GM21367 (cell line): Measurements from ENCODE around the gene TTBK1.

Source experiments
- ATAC-seq: cut with Tn5 transposase; IDR thresholded peaks from one replicate; pipeline ENCODE4 v1.9.1; 2021; ENCODE audit not compliant: unreplicated experiment

Gene TTBK1

DNA sequence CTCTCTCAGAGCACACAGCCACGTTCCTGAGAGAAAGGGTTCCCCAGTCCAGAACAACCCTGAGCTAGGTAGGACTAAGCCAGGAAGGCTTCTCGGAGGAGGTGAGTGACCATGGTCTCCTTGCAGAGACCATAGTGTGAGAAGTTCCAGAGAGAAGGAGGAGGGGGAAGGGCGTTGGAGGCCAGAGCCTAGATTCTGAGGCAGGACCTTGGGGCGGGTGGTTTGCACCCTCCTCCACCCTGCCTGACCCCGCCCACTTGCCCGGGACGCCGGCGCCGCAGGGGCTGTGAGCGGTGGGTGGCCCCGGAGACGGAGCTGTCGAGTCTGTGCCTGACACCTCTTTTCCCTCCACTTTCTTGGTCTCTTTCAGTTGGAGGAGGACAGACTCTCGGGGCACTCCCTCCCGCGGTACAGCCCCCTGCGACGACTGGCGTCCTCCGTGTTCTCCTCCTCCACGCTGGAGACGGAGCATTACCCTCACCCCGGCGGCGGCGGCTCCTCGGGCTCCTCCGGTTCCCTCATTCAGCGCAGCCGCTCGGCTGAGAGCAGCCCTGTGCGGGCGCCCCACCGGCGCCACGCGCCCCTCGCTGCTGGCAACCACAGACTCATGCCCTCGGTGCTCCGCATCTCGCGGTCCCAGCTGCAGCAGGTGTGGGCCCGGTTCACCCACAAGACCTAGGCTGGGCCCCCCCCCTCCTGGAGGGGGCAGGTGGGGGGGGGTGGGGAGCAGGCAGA is 26.2 kb downstream of the TTBK1 start:
- ATAC-seq, result no peak

- ATAC-seq, result no peak
These were observed 28.0 kb downstream of the TTBK1 start for GRCh38 chr6:43271103-43271815.

GRCh38 chr6:43271944-43272343 is 28.7 kb downstream of the TTBK1 start:
- no peak for ATAC-seq

GRCh38 chr6:43273707-43274106 is 30.4 kb downstream of the TTBK1 start:
- ATAC-seq, result no peak

DNA sequence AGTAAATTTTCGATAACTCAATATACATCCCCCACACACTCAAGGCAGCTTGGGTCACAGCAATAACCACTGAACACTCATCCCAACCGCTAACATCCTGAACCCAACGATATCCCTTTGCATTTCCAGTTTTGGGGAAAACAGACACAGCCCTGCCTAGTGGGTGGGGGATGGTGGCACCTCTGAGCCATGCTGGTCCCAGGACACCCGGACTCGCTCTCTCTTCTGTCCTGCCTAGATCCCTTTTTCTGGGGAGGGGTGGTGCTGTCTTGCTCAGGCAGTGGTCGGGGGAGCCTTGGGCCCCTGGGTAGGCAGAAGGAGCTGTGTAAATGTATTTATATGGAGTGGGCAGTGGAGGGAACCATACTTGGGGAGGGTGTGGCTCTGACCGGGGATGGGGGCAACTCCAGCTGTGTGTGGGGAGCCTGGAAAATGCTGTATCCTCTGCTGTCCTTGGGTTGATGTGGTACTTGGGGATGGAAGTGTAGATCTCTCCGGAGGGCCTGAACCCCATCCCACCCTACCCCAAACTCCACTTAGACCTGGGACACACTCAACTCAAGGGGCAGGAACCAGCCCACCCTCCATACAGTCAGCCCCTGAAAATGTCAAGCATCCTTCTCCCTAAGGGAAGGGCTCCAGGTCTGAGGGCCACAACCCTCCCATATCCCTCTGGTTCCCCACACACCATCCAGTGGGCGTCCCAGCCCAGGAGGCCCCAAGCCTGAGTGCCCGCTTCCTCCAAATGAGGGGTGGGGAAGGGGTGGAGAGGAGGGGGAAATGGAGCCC is 31.0 kb downstream of the TTBK1 start:
- no peak for ATAC-seq

GRCh38 chr6:43274916-43275597 is 31.8 kb downstream of the TTBK1 start:
- ATAC-seq, result no peak

DNA sequence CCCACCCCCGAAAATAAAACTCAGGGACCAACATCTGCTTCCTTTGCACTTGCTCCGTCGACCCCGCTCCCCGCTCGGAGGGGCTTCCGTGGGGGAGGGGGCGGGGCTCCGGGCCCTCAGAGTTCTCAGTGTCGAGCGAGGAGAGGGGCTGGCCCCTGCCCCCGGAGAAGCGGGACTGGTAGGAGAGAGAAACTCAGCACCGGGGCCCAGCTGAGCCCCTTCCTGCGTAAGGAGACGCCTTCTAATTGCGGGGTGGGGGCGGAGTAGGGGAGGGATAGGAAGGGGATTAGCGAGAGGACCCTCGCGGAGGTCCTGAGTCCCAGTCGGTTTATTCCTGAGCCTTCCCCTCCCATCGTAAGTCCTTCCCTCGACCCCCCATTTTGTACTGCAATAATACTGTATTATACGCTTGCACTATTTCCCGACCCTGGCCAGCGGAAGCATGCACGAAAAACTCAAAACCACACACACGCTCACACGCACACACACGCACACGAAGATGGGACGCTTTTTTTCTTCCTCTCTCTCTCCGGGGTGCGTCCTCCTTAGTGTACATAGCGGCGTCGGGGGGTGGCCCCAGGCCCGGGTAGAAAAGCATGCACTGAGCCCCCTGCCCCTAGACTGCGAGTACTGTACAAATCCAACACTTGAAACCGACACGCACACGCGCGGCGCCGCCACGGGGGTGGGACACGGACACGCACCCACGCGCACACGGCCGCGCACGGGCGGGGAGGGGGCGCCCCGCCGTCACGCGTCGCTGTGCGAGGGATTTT is 32.7 kb downstream of the TTBK1 start:
- ATAC-seq, result no peak

DNA sequence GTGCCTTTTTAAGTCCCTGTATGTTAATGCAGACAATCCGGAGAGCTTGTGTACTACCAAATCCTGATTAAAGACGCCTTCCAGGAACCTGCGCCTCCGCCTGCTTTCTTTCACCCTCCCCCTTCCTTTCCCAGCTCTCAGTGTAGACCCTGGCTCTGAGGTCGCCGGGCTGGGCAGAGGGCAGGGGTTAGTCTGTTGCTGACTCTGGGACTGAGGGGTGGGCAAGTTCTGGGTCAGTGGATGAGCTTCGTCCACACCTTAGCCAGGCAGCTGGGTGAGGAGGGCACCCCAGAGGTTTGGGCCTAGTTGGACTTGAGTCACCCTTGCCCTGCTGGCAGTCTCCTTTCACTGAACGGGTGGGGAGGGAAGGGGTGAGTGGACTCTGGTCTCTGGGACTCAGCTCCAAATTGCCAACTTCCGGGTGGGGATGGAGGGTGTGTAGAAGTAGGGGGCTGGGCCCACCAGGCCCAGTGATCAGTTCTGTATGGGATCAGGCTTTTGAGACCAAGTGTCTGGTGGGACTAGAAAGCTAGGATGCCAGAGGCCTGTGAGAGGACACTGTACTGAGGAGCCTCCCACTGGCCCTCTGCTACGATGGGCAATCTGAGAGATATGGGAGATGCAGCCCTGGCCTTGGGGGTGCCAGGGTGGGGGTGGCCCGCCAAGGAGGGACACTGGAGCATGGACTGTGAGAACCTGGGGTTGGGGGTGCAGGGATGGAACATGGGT is 33.5 kb downstream of the TTBK1 start:
- ATAC-seq, result no peak

DNA sequence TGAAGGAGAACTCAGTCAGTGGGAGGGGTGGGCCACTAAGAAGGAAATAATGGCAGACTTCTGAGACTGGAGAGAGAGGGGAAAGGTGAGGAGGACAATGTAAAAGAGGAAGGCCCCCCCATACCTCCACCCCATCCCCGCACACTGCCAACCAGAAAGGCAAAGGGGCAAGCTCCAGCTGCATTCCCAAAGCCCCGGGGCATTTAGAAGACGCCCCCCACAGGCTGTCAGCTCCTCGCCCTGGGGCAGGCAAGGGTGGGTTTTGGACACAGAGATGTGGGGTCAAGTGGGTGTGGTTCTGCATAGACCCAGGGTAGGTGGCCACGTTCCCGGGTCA is 34.0 kb downstream of the TTBK1 start:
- no peak for ATAC-seq

DNA sequence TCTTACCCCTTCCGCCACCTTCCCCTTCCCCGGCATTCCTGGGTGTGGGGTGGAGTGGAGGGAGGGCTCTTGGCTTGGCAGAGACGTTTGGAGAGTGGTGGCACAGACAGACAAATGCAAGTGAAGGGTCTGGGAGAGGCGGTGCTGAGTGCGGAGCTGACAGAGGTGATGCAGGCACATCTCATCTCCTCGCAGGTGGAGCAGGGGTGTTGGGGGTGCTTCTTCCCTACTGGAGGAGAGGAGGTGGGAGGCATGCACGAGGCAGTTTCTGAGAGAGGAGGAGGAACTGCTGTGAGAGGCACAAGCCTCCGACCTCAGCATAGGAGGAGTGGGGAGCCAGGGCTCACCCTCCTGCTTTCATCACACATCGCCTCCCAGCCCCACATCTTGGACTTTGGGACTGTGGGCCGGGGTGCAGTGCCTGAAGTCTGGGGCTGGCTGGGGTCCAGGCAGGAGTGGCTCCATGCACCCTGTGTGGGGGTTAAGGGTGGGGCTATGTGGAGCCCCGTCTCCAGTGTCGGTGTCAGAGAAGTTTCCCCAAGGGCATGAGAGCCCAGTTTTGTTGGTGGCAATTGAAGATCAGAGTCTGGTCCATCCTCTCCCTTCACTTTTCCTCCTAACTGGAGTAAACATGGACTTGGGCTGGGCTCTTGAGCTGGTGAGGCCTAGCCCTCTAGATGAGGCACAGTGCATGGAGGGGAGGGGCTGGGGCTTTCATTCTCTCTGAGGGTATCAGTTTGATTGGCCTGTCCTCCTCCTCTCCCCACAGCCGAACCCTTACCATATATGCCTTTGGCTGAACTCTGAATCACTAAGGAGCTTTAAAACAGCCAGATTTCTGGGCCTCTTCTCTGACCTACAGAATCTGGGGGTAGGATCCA is 34.6 kb downstream of the TTBK1 start:
- ATAC-seq, result no peak

DNA sequence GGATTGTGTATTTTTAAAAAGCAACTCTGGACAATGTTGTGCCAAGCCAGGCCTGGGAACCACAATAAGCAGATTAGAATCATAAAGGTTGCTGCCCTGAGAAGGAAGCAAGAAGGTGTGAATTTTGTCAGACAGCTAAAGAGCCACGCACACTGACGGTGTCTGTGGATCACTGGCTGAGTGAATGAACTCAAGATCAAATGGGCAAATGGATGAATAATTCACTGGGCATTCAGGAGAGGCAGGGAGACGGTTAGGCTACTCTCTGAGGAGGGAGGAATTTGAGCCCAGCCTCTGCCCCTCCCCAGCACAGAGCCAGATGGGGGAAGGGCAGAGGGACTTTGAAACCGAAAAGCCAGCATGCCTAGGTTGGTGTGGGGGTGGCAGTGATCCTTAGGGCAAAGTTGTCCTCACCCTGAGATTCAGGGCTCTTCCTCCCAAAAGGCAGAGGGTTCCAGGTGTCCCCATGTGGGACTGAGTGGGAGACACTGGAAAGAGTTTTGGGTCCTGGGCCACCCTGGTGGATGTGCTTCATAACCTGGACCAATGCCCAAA is 35.3 kb downstream of the TTBK1 start:
- ATAC-seq, result no peak

DNA sequence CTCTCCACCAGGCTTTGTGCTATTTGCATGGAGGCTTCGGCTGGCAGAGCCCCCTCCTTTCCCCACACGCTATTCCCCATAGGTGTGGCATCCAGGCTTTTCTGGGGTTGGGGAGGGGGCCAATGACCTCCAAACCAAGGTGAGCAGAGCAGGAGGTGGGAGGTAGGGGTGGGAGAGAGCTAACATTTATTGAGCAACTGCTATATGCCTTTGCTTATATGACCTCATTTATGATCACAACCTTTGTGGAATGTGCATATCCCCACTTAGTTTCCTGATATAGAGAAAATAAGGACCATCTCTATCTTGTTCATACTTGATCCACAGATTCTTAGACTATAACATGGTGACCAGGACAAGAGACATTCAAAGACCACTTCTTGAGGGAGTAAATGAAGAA is 37.0 kb downstream of the TTBK1 start:
- no peak for ATAC-seq

DNA sequence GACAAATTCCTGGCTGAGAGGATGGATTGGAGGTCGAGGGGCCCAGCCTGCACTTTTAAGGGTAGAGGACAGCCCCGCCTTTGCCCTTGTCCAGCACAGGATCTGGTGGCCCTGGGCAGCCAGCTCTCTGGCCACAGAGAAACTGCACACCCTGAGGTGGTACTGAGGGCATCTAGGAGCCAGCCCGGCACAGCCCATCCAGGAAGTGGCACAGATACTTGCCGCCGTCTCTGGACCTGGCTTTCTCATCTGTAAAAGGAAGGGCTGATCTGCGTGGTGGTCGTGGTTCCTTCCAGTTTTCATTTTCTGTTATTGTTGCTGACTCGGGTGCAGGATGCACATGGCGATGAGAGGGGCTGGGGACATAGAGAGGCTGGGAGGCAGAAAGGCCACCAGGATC is 38.8 kb downstream of the TTBK1 start:
- ATAC-seq, result no peak

DNA sequence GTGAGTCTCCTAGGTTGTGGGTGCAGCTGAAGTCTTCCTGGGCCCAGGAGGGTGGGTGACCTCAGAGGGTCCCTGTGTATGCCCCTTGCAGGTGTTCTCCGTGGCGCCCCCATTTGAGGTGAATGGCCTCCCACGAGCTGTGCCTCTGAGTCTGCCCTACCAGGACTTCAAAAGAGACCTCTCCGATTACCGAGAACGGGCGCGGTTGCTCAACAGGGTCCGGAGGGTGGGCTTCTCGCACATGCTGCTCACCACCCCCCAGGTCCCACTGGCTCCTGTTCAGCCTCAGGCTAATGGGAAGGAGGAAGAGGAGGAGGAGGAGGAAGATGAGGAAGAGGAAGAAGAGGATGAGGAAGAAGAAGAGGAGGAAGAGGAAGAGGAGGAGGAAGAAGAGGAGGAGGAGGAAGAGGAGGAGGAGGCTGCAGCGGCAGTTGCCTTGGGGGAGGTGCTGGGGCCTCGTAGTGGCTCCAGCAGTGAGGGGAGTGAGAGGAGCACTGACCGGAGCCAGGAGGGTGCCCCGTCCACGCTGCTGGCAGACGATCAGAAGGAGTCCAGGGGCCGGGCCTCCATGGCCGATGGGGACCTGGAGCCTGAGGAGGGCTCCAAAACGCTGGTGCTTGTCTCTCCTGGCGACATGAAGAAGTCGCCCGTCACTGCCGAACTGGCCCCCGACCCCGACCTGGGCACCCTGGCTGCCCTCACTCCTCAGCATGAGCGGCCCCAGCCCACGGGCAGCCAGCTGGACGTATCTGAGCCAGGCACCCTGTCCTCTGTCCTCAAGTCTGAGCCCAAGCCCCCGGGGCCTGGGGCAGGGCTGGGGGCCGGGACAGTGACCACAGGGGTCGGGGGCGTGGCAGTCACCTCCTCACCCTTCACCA is 39.6 kb downstream of the TTBK1 start:
- ATAC-seq, result no peak

- ATAC-seq, result no peak
These were observed 40.2 kb downstream of the TTBK1 start for GRCh38 chr6:43283514-43283901.

- no peak for ATAC-seq
These were observed 40.6 kb downstream of the TTBK1 start for GRCh38 chr6:43283905-43284304.

- no peak for ATAC-seq
These were observed 41.9 kb downstream of the TTBK1 start for GRCh38 chr6:43284991-43285781.
